ENCODE results near the gene TH.

TH gene

GRCh38 chr11:2142300-2142759, 29.3 kb downstream of the TH start:
- no peak for DNase-seq (ENCODE audit: low spot score)

DNA sequence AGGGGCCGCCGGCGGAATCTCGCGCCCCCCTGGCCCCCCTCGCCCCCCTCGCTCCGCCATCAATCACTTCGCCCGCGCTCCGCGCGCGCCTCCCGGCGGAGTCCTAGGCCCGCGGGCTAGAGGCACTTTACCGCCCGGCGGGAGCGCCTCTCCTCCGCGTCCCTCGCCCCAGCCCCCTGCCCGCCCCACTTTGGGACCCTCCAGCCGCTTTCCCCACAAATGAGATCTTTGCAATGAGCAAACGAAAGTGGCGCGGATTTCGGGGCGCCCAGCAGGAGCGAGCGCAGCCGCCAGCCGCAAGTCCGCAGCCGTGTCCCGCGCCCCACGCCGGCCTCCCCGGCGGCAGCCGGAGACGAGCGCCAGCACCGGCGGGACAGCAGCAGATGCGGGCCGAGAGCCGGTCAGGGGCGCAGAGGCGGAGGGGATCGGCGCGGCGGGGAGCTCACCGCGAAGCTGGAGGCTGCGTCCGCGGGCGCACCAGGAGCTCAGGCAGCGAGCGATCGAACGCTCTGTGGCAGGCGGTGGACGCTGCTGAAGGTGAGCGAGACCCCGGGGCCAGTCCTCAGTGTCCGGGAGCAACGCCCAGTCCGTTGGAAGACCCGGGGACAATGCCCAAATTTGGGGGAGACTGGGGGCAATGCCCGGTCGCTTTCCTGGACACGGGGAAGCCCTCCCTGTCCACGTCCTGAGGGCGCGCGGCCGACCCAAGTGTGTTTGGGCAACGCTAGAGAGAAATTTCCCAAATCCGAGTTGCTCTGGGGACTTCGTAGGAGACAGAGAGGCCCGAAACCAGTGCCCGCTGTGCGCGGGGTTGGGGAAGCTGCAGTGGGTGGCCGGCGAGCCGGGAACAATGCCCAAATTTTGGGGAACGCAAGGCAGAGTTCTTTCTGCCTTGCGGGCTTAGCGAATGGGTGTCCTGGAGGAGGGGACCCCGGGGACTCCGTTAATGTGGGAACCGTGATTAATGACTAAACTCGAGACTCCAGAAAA, 30.9 kb downstream of the TH start:
- no peak for DNase-seq (ENCODE audit: low spot score)

GRCh38 chr11:2139621-2140337, 31.8 kb downstream of the TH start:
- no peak for DNase-seq (ENCODE audit: low spot score)

- DNase-seq (ENCODE audit: low spot score), result no peak
Observed at GRCh38 chr11:2139123-2139521, 32.5 kb downstream of the TH start, which contains the start of gene IGF2. Gene IGF2, minus strand, starts transcription at chr11:2139389. Its CDS starts 3,866 bp downstream, at chr11:2135523.

DNA sequence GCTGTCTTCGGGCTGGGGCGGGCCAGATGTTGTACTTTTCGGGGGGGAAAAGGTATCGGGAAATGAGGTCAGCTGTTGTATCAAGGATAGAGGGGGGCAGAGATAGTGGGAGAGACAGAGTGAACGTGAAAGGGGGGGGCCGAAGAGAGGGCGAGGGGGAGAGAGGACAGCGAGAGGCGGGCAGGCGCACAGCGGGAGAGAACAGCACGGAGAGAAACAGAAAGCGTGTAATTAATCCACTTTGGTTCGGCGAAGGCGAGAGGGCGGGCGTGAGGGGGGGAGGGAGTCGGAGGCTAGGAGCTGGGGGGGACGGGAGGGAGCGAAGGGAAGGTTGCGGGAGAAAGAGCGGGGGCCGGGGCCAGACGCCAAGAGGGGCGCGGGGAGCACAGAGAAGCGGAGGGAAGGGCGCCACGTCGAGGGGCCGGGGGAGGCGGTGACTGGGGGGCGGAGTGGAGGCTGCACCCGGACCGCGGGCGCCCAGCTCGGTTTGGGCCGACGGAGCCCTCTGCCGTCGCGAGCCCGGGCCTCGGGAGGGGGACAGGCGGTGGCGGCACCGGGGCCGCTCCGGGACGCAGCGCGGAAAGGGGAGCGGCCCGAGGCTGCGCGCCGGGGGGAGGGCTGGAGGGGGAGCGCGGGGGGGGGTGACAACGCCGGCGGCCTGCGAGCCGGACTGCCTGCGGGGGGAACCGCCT, 33.0 kb downstream of the TH start:
- DNase-seq (ENCODE audit: low spot score), result no peak

- no peak for DNase-seq (ENCODE audit: low spot score)
Observed at GRCh38 chr11:2138068-2138430, 33.6 kb downstream of the TH start.

- DNase-seq (ENCODE audit: low spot score), result no peak
Observed at GRCh38 chr11:2137202-2138067, 34.2 kb downstream of the TH start.

DNA sequence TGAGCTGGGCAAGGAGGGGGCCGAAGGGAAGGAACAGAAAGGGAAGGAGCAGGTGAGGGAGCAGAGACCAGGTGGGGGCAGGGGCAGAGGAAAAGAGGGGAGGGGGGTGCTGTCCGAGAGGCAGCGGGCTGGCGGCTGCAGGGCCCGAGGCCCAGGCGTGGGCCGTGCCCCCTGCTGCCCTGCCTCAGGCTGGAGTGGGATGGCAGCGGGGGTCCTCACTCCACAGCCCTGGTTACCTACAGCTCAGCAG, 34.7 kb downstream of the TH start:
- no peak for DNase-seq (ENCODE audit: low spot score)

DNA sequence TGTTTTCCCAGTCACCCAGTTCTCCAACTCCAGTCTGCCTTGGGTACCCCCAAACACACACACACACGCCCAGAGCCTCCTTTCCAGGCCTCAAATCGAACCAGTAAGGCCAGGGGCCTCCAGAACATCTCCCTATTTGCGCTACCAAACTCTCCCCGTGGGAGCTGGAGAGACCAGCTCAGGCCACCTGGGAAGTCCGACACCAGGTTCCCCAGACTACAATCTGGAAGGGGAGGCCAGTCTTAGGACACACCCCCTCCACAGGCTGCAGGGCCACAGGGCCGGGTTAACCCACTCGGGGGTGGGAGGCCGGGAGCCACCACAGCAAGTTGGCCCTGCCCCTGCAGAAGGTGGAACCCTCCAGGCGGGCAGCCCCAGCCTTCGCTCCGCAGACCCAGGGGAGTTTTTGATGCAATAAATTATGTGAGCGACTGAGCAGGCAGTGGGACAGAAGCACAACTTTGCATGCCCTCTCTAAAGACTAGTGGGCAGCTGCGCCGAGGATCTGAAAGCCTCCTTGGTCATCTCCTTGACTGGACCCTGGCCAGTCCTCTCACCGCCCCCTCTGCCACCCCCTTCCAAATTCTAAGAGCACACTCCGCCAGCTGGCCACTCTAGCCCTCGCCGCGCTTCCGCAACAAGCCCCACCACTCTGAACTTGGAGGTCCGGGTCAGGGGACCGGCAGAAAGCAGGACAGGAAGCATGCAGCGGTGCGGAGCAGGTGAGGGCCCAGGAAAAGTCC, 35.2 kb downstream of the TH start:
- DNase-seq (ENCODE audit: low spot score), result no peak

- DNase-seq (ENCODE audit: low spot score), result no peak
Observed at GRCh38 chr11:2135648-2136201, 35.9 kb downstream of the TH start.

DNA sequence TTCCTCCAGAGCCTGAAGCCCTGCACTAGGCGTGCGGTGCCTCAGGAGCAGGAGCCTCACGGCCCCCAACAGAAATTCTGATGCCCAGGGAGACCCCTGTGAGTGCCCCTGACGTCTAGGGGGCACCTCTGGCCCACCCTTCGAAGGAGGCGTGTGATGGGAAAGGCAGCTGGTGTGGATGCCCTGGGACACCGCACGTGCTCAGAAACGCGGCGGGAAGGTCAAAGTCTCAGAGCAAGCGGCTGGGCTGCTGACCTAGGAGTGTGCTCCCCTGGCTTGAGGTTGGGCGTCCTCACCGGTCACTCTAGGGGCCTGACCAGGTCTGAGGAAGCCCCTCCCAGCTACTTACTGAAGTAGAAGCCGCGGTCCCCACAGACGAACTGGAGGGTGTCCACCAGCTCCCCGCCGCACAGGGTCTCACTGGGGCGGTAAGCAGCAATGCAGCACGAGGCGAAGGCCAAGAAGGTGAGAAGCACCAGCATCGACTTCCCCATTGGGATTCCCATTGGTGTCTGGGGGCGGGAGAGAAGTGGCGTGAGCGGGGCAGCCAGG, 36.5 kb downstream of the TH start:
- no peak for DNase-seq (ENCODE audit: low spot score)

GRCh38 chr11:2134022-2135010, 37.3 kb downstream of the TH start:
- DNase-seq (ENCODE audit: low spot score), result no peak

- no peak for DNase-seq (ENCODE audit: low spot score)
Observed at GRCh38 chr11:2133241-2134021, 38.2 kb downstream of the TH start.

GRCh38 chr11:2132874-2133240, 38.8 kb downstream of the TH start:
- DNase-seq (ENCODE audit: low spot score), result no peak

GRCh38 chr11:2132246-2132645, 39.4 kb downstream of the TH start:
- DNase-seq (ENCODE audit: low spot score), result no peak

- no peak for DNase-seq (ENCODE audit: low spot score)
Observed at GRCh38 chr11:2131371-2132236, 40.0 kb downstream of the TH start.

DNA sequence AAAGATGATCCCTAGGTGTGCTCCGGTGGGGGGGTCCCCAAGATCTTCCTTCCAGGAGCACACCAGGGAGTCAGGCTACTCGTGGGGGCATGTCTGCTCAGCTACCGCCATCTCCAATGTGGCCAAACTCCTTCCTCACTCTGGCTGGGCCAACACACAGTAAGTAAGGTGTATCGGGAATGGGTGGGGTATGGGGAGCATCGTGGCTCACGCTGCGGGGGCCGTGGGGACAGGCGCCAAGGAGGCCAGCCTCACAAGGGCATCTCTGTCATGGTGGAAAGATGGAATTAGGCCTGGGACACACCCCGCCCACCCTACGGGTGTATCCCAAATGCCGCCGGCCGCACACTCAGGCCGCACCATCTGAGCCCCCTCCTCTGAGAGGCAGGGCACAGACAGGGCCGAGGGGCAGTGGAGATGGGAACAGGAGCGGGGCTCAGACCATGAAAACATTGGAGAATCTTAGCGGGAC, 40.7 kb downstream of the TH start:
- DNase-seq (ENCODE audit: low spot score), result no peak

Measured in hematopoietic multipotent progenitor cell treated with erythropoietin and hydrocortisone succinate and interleukin-3 and kit ligand, for 15 days (in vitro differentiated cells).